GM21723 (cell line): ENCODE results near the gene PARP4.
"Not testable (repeated sequence)": the region's sequence is repeated elsewhere in the genome, so short reads cannot be mapped to it uniquely, and the experiment has no call there.

Experiments
- ATAC-seq: cut with Tn5 transposase; IDR thresholded peaks from one replicate; pipeline ENCODE4 v1.9.1; 2021; ENCODE audit warnings: mild to moderate bottlenecking, moderate library complexity; ENCODE audit not compliant: unreplicated experiment

PARP4 gene

DNA sequence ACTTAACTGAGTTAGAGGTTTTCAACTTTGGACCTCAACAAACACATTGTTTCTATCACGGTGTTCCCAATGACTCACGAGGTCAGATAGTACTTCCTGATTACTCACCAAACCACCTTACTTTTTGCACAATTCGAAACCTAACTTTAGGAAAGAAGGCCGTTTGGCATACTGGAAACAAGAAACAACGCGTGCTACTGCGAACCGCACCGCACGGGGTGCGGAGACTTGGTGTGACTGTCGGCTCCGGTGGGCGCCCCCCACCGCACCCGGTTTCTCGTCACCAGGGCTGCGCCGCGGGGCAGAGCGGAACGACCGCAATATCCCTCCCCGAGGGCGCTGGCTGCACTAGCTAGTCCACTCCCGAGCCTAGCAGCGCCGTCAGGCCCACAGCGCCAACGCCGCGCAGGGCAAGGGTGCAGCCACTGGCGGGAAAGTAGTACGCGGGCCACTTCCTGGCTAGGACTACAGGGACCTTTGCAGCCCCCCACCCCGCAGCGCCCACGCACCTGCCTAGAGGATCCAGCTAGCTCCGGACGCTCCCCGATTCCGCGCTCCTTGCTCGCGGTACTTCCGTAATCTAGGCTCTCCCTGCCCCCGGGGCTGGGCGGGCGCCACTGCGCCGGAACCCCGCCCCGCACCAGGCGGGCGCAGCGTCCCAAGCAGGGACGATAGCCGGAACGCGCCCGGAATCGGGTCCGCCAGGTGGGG lies at the start of gene PARP4:
PARP4 (minus strand) TSS at position 582 of the 711 bp plus-strand sequence. CDS start 9,002 bp downstream, outside the sequence.
- peak; percentile 79 for ATAC-seq

DNA sequence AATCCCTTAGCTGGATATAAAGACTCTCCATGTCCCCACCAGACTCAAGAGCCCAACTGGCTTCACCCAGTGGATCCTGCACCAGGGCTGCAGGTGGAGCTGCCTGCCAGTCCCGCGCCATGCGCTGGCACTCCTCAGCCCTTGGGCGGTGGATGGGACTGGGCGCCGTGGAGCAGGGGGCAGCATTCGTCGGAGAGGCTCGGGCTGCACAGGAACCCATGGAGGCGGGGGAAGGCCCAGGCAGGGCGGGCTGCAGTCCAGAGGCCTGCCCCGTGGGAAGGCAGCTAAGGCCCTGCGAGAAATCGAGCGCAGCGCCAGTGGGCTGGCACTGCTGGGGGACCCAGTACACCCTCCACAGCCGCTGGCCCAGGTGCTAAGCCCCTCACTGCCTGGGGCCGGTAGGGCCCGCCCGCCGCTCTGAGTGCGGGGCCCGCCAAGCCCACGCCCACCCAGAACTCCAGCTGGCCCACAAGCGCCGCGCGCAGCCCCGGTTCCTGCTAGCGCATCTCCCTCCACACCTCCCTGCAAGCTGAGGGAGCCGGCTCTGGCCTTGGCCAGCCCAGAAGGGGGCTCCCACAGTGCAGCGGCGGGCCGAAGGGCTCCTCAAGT lies 48.1 kb upstream of the PARP4 start:
- not testable (repeated sequence) for ATAC-seq

DNA sequence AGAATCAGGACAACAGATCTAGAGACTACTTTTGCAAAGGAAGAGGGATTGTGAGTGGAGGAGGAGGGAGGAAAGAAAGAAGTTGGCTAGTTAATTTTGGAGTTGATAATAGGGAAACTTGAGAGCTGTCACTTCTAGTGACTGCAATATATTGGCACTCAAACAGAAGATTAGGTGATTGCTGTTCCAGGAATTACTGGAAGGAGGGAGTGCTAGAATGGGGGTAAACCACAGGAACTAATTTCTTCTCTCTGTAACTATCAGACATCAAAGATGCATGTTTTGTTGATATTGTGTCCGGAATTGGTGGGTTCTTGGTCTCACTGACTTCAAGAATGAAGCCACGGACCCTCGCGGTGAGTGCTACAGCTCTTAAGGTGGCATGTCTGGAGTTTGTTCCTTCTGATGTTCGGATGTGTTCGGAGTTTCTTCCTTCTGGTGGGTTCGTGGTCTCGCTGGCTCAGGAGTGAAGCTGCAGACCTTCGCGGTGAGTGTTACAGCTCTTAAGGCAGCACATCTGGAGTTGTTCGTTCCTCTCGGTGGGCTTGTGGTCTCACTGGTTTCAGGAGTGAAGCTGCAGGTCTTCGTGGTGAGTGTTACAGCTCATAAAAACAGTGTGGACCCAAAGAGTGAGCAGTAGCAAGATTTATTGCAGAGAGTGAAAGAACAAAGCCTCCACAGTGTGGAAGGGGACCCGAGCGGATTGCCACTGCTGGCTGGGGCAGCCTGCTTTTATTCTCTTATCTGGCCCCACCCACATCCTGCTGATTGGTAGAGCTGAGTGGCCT lies 47.0 kb upstream of the PARP4 start:
- ATAC-seq = not testable (repeated sequence)

DNA sequence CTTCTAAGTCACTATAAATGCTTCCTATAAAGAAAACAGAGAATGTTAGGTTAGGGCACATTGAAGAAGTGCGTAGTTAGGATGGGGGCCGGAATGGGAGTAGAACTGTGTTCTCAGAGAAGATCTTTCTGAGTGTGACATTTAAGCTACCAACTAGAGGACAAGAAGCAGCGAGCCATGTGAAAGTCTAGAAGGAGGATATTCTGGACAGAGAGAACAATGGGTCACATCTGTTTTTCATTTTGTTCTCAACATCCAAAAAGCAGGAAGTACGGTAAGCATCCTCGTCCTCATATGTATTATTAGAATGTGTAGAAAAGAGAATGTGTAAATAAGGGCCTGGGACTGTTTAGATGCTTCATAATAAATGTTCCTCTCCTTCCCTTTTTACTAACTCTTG lies 44.5 kb upstream of the PARP4 start:
- ATAC-seq = no peak

DNA sequence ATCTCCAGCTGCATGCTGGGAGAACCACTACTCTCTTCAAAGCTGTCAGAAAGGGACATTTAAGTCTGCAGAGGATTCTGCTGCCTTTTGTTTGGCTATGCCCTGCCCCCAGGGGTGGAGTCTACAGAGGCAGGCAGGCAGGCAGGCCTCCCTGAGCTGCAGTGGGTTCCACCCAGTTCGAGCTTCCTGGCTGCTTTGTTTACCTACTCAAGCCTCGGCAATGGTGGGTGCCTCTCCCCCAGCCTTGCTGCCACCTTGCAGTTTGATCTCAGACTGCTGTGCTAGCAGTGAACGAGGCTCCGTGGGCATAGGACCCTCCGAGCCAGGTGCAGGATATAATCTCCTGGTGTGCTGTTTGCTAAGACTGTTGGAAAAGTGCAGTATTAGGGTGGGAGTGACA lies 41.3 kb upstream of the PARP4 start:
- ATAC-seq = not testable (repeated sequence)

DNA sequence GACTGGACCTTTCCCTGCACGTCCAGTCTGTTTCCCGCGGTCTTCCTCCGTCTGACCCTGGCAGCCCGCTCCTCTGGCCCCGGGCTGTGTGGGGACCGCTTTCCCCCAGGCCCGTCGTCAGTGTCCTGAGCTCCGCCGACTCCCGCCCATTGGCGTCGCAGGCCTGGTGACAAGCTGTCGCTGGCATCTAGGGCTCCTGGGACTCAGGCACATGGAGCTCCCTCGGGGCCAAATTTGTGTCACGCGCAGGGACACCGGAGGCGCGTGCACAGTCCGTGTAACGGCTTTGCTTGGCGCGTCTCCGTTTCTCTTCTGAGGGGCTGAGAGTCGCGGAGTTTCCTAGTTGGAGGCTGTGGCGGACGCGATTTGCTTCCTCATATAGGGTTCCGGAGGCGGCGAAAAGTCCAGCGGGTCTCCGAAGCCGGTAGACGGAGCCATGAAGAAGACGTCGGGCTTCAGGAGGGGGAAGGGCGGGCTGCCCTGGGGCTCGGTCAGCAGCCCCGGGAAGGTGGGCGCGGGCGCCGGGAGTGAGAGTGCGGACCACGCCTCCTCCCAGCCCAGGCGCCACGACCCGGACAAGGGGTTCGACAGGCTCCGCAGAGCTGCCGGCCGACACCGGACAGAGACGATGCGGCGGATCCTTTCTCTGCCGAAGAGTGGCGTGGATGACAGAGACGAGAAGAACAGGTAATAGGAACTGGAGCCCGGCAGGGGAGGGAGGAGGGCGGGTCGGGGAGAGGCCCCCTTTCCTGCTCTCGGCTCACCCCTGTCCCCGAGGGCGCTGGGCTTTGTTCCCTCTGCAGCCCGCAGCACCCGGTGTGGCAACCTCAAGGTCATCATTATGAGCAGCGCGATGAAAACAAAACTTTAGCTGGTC lies 29.1 kb upstream of the PARP4 start:
- ATAC-seq = peak; percentile 58

DNA sequence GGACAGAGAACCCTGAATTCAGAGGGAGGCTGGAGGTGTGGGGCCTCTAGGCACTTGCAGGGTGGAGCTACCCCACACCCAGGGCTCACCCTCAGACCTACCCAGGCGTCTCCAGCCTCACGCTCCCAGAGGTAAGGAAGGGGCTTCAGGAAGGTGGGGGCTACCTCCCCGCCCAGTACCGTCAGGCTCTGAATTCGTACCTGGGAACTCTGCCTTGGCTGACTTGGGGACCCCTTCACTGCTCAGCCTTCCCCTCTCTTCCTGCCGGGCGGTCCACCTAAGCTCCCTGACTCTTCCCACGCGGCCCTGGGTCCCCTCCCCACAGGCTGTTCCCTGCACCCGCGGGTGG lies 28.5 kb upstream of the PARP4 start:
- no peak for ATAC-seq

DNA sequence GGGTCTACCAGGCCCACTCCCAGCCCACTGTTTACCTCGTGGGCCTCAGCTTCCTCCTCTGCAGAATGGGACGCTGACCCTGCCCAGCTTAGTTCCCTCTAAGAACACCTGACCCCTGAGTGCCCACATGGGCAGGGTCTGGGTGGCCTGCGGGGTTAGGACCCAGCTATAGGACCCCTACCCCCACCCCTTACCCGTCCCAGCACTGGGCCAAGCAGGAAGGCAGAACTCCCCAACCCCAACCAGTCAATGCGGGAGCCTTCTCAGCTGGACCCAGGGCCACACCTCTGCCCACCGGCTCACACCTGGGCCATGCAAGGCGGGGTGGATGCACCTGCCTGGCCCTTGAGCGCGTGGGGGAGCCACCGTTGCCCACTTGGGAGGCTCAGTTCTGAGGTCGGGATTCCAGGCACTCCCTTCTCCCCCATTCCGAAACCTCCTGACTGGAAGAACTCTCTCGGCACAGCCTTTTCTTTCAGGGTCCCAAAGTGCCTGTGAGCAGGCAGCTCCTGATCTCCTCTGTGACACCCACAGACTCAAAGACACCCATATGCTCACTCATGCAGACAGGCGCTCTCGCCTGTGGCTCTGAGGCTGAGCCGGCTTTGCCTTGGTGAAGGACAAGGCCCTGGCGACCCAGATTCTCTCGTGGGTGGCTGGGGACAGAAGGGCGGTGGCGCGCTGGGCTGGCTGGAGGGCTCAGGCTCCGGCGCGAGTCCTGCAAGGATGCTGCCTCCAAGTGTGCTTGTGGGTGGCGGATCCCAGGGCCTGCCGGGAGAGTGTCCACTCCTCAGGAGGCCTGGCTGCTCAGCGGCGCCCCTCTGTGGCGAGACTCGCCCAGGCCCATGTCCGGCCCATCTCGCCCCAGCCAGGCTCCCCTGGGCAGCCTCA lies 27.9 kb upstream of the PARP4 start:
- no peak for ATAC-seq

DNA sequence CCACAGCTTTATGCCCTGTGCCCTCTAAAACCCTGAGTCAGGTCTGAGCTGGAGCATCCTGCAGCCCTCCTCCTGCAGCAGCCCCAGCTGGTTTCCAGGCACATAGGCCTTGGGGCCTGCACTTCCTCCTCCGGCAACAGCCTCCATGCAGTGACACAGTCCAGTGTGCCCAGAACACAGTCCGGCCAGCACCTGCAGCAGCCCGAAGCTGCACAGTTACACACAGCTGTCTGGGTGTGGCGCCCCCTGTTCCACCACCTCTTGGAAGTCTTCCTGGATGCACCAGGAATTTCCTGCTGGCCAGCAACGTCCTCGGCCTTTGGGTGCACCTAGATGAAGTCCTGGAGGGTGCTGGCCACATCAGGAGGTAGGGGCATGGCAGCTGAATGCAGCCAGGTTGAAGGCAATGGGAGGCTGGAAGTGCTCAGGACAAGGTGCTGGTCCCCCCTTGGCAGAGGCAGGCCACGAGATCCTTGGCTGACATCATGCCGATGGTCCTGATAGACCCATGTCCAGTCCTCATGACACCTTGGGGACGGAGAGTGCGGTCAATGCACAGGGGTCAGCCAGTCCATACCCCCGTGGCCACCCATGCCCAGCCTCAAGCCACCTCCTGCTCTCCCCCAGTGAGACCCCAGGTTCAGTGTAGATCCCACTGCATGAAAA lies 27.1 kb upstream of the PARP4 start:
- no peak for ATAC-seq

DNA sequence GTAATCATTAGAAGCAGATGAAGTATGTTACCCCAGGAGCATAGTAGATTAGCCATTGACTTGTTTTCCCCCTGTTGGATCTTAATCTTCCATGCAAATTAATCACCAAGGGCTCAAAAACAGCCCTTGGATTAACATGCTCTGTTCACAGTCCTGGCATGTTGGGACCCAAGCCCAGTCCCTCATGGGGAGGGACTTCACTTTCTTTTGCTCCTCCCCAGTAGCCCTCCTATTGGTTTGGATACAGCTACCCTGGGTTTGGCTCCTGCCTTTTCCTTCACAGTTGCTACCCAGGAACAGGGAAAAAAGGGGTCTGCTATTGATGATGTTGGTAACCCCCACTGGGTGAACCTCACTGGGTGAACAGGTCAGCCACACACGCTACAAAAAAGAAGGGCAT lies 16.9 kb upstream of the PARP4 start:
- no peak for ATAC-seq

DNA sequence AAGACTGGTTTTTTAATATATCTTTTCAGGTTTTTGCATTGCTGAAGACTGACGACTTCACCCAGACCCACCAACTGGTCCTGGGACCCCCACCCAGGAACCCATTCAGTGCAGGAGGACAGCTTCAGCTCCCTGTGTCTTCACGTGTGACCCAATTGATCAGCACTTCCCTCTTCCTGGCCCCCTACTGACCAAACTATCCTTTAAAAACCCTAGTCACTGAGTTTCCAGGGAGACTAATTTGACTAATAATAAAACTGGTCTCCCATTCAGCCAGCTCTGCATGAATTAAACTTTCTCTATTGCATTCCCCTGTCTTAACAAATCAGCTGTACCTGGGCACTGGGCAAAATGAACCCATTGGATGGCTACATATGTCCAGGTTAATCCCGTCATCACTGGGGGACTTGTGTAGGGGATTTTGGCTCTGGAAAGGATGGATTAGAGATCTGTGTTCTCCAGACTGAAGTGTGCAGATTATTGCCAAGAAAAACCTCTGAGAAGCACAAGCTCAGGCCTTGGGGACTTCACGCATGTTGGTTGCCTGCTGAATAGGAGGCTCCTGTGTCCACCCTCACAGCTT lies 16.3 kb upstream of the PARP4 start:
- ATAC-seq = no peak

DNA sequence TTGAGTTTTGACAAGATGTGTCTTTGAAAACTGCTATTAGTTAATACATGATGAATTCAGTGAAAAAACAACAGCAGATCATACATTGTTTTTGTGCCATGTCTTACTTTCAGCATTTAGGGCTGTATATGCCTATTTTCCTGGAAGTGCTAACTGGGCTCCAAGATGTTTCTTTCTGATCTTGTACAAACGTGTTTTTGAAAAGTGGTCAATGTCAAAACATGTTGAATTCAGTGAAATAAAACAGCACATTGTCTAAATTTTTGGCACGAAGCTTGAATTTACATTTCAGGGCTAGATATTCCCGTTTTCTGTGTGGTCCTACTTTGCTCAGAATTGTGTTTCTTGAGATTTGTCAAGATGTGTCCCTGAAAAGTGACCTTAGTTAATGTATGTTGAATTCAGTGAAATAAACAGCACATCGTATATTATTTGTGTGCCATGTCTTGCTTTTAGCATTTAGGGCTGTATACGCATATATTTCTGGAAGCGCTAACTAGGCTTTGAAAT lies 14.7 kb upstream of the PARP4 start:
- ATAC-seq = no peak

DNA sequence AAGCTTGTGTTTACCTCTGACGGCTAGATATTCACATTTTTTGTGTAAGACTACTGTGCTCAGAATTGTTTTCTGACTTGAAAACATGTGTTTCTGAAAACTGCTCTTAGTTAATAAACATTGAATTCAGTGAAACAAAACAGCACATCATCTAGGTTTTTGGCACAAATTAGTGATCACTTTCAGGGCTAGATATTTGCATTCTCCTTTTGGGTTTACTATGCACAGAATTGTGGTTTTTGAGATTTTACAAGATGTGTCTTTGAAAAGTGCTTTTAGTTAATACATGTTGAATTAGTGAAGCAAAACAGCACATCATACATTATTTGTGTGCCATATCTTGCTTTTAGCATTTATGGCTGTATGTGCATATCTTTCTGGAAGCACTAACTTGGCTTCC lies 8.2 kb upstream of the PARP4 start:
- ATAC-seq = no peak

DNA sequence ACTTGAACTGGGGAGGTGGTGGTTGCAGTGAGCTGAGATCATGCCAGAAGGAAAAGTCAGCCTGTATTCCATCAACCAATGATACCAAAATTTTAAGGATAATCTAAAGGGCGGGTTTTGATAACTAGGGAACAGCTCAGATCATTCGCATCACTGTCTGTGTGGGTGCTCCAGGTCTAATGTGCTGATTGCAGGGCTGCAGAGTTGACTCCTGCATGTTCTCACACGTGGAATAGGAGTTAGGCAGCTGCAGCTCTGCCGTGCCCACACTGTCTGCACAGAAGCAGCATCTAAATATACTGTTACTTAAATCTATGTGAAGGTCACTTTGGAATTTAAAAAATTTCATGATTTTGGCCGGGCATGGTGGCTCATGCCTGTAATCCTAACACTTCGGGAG lies 4.3 kb upstream of the PARP4 start:
- no peak for ATAC-seq

DNA sequence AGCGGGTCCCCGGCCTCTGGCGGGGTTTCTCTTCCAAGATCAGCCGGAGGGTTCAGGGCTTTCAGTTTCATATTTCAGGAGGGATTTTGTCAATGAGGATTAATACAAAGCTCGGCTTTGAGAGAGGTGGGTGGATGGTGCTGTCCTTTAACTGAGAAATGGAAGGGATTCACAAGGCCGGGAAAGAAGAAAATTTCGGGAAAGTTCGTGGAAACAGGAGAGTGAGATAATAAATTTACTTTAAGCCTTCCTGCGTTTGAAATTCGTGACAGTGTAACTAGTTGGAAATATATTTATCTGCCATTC lies 283 bp upstream of the PARP4 start:
- no peak for ATAC-seq

DNA sequence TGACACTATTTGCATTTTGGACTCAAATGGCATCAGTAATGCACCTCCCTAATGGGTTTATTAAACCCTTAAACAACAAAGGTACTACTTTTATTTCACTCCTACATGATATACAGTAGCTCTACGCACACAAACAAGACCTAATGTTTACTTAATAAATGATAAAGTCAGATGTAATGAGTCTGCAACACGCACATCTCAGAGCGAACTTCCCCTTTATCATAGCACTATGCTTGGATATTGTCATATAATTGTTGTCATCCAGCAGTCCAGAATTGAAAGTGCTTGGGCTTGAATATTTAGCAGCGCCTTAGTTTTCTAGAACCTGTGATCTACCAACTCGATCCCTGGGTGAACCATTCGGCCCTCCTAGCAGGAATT lies 772 bp downstream of the PARP4 start:
- ATAC-seq = peak; percentile 2

DNA sequence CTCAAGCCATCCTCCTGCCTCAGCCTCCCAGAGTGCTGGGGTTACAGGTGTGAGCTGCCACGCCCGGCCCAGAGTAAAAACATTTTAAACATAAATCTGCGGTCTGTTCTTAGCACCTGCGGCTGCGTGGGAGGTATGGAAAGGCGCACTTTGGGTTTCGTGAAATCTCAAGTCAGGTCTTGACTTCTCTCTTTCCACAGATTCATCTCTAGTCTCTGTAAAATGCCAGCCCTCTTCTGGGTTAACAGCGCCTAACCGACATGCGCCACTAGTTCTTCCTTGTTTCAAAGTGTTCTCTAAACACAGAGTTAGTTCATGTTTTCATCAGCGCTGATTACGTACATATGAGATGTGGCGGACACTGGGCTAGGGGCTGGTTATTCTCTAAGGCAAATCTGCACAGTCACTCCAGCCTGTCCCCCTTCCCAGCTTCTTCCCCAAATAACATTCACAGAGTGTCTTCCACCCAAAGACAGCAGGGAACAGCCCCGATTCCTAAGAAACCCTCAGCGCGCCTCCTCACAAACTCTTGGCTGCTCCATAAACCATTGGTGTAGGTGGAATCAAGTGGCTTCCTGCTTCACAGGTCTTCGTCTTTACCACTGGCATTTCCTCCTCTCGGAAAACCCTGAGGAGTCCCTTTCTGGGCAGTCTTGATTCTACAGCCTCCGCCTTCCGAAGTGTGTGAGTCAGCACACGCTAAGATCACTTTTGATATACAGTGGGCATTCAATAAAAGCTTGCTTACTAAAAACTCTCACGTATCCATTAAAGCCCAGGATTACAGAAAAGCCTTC lies 1.4 kb downstream of the PARP4 start:
- ATAC-seq = peak; percentile 62

DNA sequence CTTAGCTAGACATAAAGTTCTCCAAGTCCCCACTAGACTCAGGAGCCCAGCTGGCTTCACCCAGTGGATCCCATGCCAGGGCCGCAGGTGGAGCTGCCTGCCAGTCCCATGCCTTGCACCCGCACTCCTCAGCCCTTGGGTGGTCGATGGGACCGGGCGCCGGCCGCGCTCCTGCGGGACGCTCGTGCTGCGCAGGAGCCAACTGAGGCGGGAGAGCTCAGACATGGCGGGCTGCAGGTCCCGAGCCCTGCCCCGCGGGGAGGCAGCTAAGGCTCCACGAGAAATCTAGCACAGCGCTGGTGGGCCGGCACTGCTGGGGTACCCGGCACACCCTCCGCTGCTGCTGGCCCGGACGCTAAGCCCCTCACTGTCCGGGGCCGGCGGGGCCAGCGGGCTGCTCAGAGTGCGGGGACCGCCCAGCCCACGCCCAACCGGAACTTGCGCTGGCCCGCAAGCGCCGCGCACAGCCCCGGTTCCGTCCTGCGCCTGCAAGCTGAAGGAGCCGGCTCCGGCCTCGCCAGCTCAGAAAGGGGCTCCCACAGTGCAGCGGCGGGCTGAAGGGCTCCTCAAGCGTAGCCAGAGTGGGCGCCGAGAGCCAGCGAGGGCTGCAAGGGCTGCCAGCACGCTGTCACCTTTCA lies 5.8 kb downstream of the PARP4 start:
- ATAC-seq = no peak
